ENCODE measurements around the gene RPL21.

GRCh38 chr13:27270594-27271520, 19.5 kb downstream of the RPL21 start, which contains the start of gene RASL11A:
- TF ChIP-seq CTCF (IDR thresholded peaks at IDR 0.05) (peak; percentile 79 to 97 (median 94)), POLR2A (IDR thresholded peaks at IDR 0.05) (peak in 2 of 4 donors; percentile 90 to 96)
